GM12873 (cell line): ENCODE results near the gene MTMR12.

Source experiments
- TF ChIP-seq, protein P1 (sequence below): IDR thresholded peaks from 2 replicates; pipeline ENCODE4 v1.5.1; 2012; ENCODE audit warnings: low read depth, mild to moderate bottlenecking, moderate library complexity, low read length, control low read depth; ENCODE audit not compliant: insufficient read depth; ENCODE audit errors: missing control alignments

MTMR12 gene, protein sequence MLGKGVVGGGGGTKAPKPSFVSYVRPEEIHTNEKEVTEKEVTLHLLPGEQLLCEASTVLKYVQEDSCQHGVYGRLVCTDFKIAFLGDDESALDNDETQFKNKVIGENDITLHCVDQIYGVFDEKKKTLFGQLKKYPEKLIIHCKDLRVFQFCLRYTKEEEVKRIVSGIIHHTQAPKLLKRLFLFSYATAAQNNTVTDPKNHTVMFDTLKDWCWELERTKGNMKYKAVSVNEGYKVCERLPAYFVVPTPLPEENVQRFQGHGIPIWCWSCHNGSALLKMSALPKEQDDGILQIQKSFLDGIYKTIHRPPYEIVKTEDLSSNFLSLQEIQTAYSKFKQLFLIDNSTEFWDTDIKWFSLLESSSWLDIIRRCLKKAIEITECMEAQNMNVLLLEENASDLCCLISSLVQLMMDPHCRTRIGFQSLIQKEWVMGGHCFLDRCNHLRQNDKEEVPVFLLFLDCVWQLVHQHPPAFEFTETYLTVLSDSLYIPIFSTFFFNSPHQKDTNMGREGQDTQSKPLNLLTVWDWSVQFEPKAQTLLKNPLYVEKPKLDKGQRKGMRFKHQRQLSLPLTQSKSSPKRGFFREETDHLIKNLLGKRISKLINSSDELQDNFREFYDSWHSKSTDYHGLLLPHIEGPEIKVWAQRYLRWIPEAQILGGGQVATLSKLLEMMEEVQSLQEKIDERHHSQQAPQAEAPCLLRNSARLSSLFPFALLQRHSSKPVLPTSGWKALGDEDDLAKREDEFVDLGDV

DNA sequence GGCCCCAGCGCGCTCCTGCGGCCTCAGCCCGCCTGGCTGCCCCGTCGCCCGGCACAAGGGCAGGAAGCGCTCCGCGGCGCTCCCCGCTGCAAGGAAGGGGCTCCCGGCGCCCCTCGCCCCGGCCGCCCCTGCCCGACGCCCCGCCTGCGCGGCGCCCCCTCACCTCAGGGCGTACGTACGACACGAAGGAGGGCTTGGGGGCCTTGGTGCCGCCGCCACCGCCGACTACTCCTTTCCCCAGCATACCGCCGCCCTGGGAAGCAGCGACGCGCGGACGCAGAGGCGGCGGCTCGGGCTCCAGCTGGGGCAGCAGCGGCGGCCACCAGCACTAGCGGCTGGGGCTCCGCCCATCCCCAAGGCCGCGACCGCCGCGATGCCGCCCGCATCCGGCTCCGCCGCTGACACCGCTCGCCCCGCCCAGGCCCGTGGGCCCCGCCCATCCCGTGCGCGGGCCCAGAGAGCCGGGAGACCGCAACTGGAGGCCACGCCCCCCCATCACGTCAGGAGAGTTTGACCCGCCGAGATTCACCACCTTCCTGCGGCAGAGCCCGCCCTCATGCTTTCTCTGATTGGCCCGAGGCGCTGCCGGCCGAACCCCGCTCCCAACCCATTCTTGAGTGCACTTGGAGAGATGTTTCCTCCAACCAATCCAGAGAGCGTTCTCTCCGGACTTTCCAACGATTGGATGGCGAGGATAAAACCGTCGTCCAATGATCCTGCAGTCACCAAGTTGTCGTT lies at the start of gene MTMR12:
Gene MTMR12, minus strand, starts transcription at position 345 of the 738 bp plus-strand sequence. Its CDS starts 101 bp downstream, at position 244.
- TF ChIP-seq, protein P1, sequence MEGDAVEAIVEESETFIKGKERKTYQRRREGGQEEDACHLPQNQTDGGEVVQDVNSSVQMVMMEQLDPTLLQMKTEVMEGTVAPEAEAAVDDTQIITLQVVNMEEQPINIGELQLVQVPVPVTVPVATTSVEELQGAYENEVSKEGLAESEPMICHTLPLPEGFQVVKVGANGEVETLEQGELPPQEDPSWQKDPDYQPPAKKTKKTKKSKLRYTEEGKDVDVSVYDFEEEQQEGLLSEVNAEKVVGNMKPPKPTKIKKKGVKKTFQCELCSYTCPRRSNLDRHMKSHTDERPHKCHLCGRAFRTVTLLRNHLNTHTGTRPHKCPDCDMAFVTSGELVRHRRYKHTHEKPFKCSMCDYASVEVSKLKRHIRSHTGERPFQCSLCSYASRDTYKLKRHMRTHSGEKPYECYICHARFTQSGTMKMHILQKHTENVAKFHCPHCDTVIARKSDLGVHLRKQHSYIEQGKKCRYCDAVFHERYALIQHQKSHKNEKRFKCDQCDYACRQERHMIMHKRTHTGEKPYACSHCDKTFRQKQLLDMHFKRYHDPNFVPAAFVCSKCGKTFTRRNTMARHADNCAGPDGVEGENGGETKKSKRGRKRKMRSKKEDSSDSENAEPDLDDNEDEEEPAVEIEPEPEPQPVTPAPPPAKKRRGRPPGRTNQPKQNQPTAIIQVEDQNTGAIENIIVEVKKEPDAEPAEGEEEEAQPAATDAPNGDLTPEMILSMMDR: no peak

DNA sequence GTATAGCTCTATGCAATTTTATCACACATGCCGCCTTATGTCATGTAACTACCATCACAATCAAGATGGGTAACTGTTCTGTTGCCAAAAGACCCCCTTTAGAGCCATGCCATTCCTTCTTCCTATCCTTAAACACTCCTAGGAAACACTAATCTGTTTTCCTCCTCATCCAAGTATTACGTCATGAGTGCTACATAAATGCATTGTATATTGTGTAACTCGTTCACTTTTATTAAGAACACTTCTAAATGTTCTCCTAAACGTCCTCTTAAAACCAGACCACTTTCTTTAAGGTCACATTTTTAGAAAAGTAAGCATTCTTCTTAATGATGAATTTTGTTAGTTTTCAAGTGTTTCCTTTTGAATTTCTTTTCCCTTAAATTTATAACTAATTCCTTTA lies 49.8 kb upstream of the MTMR12 start:
- TF ChIP-seq, protein P1: no peak

DNA sequence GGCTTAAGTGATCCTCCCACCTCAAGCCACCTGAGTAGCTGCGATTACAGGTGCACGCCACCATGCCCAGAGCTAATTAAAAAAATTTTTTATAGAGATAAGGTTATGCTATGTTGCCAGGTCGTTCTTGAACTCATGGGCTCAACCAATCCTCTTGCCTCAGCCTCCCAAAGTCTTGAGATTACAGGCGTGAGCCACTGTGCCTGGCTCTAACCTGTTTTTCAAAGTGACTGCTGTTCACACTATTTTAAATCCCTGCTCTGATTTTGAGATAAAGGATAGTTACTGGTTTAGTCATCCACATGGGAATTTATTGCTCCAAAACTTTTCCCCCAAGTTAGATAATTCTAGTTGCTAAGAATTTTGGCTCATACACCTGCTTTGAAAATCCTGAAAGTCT lies 48.2 kb upstream of the MTMR12 start:
- TF ChIP-seq, protein P1: no peak

DNA sequence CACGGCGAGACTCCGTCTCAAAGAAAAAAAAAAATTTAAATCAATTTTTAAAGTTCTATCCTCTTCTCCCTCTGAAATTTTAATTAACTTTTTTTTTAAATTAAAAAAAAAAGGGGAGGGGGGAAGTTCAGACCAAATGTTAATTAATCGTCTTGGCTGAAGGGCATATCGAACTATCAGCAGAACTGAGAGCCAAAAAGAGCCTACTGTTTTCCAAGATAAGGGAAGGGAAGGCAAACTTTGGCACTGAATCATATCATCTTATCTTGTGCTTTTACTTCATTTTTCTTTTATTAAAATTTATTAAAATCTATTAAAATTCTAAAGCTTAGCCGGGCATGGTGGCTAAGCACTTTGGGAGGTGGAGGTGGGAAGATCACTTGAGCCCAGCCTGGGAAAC lies 45.9 kb upstream of the MTMR12 start:
- TF ChIP-seq, protein P1: no peak

DNA sequence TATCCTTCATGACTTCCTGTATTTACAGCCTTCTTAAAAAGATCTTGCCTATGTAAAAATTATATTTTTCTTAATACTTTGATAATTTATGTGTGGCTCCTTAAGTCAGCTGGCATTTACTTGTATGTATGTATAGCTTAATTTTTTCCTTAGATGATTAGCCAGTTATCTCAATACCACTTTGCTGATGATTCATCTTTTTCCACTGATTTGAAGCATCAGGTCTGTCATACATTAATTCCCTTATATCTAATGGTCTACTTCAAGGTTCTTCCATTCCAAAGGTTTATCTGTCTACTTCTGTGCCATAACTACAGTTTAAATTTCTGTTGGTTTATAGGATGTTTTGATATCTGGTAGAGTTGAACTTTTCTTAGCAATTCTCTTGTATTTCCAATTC lies 44.9 kb upstream of the MTMR12 start:
- TF ChIP-seq, protein P1: no peak

DNA sequence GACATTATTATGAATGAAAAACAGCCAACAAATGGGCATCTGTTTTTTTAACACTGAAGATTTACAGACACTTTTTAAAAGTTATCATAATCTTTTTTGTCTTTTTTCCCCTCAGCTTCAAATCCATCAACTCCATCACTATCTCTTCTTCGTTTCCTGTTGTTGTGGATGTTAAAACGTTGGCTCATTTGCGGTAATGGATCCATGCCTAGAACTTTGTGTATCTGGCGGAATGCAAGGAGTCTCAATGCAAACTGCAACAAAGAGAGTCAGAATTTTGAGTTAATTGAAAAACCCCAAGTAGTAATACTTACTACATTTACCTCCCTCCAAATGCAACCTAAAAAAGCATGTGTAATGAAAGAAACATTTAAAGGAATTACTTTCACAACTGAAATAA lies 42.9 kb upstream of the MTMR12 start:
- TF ChIP-seq, protein P1: no peak

DNA sequence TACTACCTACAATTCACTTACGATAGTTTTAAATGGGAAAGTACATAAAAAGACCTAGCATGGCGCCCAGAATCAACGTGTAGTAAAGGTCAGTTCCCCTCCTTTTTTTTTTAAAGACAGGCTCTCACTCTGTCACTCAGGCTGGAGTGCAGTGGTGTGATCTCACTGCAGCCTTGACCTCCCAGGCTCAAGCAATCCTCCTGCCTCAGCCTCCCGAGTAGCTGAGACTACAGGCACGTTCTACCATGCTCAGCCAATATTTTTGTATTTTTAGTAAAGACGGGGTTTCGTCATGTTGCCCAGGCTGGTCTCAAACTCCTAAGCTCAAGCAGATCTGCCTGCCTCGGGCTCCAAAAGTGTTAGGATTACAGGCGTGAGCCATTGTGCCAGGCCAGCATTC lies 40.7 kb upstream of the MTMR12 start:
- TF ChIP-seq, protein P1: no peak
